NCI-H2081 treated with DMSO at 0.1 percent for 48 hours (cell line): ENCODE measurements around the gene HINFP.
A peak's percentile ranks its signal among the peaks of the same experiment; 100 is the strongest.
"Not testable (repeated sequence)": the region's sequence is repeated elsewhere in the genome, so short reads cannot be mapped to it uniquely, and the experiment has no call there.

Source experiments
- DNase-seq: peaks from one replicate; lab custom pipeline; 2025; lab: John Stamatoyannopoulos, UW

Gene HINFP

GRCh38 chr11:119155733-119156492 lies 34.5 kb downstream of the HINFP start:
- no peak for DNase-seq

GRCh38 chr11:119156496-119156895 lies 35.1 kb downstream of the HINFP start:
- DNase-seq: no peak

GRCh38 chr11:119157063-119157462 lies 35.7 kb downstream of the HINFP start:
- DNase-seq: no peak

- no peak for DNase-seq
Observed at GRCh38 chr11:119158467-119158866, 37.1 kb downstream of the HINFP start.

GRCh38 chr11:119160151-119160550 lies 38.8 kb downstream of the HINFP start:
- DNase-seq: no peak

GRCh38 chr11:119161871-119162270 lies 40.5 kb downstream of the HINFP start:
- DNase-seq: no peak

- DNase-seq: no peak
Observed at GRCh38 chr11:119166368-119167076, 45.1 kb downstream of the HINFP start.

- not testable (repeated sequence) for DNase-seq
Observed at GRCh38 chr11:119167077-119167458, 45.7 kb downstream of the HINFP start.

- no peak for DNase-seq
Observed at GRCh38 chr11:119167933-119168332, 46.6 kb downstream of the HINFP start.

- peak; percentile 10 for DNase-seq
Observed at GRCh38 chr11:119168471-119169281, 47.3 kb downstream of the HINFP start, which contains the start of gene NLRX1. NLRX1 (plus strand) TSS chr11:119168725; CDS start chr11:119171404, 2,679 bp downstream.

GRCh38 chr11:119169282-119169719 lies 47.9 kb downstream of the HINFP start:
- DNase-seq: no peak

GRCh38 chr11:119172513-119172912 lies 51.1 kb downstream of the HINFP start:
- no peak for DNase-seq

- no peak for DNase-seq
Observed at GRCh38 chr11:119173453-119173852, 52.1 kb downstream of the HINFP start.

GRCh38 chr11:119175493-119176077 lies 54.2 kb downstream of the HINFP start:
- no peak for DNase-seq

GRCh38 chr11:119178166-119178680 lies 56.8 kb downstream of the HINFP start:
- no peak for DNase-seq

- no peak for DNase-seq
Observed at GRCh38 chr11:119179342-119179741, 58.0 kb downstream of the HINFP start.

- no peak for DNase-seq
Observed at GRCh38 chr11:119179983-119180382, 58.6 kb downstream of the HINFP start.

- no peak for DNase-seq
Observed at GRCh38 chr11:119180729-119181676, 59.6 kb downstream of the HINFP start.

- DNase-seq: peak; percentile 20
Observed at GRCh38 chr11:119181677-119182412, 60.5 kb downstream of the HINFP start.

GRCh38 chr11:119184399-119184798 lies 63.0 kb downstream of the HINFP start:
- DNase-seq: not testable (repeated sequence)
